Activated T-helper 2 cell treated with anti-CD3 and anti-CD28 coated beads, Interferon-gamma antibody, Interleukin-2, Interleukin-4, amounts not matched to agents 10 μg/mL and 5 μg/mL and 100 μg/mL, durations not matched to agents 14 hours and 24 hours and 36 hours (primary cell): ENCODE results near the gene WDR5. TPM values are rescaled to one million over a fixed set of nuclear protein-coding genes. Genes with fewer than 3 reads are reported as not detected.

Experiments used
- DNase-seq: peaks from one replicate; pipeline ENCODE4 v3.0.0; 2021; ENCODE audit warnings: low spot score
- H3K27ac Mint-ChIP-seq: one replicate; pipeline ENCODE4 v1.8.0; 2021; ENCODE audit warnings: mixed read lengths
- H3K27me3 Mint-ChIP-seq: one replicate; pipeline ENCODE4 v1.8.0; 2021; ENCODE audit warnings: low read depth, mixed read lengths
- H3K36me3 Mint-ChIP-seq: one replicate; pipeline ENCODE4 v1.8.0; 2021; ENCODE audit warnings: low read depth, mixed read lengths
- H3K4me1 Mint-ChIP-seq: one replicate; pipeline ENCODE4 v1.8.0; 2021; ENCODE audit warnings: low read depth, mixed read lengths
- H3K4me3 Mint-ChIP-seq: one replicate; pipeline ENCODE4 v1.8.0; 2021; ENCODE audit warnings: low read depth, mild to moderate bottlenecking, moderate library complexity, mixed read lengths
- H3K9me3 Mint-ChIP-seq: one replicate; pipeline ENCODE4 v1.8.0; 2021; ENCODE audit warnings: mixed read lengths
- intact Hi-C: fragments of 100-400 bp; cut with micrococcal nuclease; formaldehyde crosslinking; loops from one replicate; pipeline ENCODE4 v1.15.1; 2023
- total RNA-seq: library from RNA; stranded (reverse); gene quantifications from 2 replicates; pipeline ENCODE4 v1.2.3, GENCODE V29; 2022

WDR5 gene
- total RNA-seq, 1 donor from 2014 or later: 58.9 TPM

DNA sequence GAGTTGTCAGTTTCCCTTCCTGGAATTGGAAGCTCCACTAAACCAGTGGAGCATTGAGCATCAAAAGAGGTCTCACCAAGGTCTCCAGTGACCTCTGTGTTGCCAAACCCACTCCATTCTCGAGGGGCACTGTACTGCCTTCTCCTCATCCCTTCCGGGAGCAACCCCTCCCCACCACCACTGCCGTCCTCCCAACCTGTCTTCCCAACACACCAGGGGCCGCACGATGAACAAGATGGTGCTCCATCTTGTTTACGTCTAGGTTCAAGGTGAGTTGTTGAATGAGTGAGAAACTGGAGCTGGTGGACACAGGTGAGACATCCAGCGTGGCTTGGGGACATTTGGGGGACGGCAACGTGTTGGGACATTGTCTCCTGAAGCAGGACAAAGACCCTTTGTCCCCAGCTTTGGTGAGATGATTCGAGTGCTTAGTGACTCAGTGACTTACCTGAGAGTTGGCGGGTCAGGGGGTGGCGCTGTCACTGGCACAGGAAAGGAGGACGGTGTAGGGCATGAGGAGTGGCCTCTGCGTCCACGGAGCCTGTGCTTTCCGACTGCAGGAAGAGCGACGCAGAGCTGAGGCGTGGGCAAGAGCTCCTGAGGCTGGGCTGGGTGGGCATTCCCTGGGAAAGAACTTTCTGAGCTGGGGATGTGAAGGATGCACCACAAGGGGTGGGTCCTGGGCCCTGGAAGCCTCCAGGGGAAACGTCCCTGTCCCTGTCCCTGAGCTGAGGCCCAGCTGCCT lies 73.3 kb downstream of the WDR5 start:
- H3K4me3 Mint-ChIP-seq: no peak overlapping the region

More for the DNA sequence above, 73.3 kb downstream of the WDR5 start:
- H3K27me3 Mint-ChIP-seq: peaks cover 7% of the 10 kb centered on the region
- H3K27ac Mint-ChIP-seq: no peak overlapping the region
- intact Hi-C loops: no loop called here
- H3K4me1 Mint-ChIP-seq: no peaks in the 10 kb centered on the region
- no peaks in the 10 kb centered on the region for H3K36me3 Mint-ChIP-seq
- no peak for DNase-seq
- H3K9me3 Mint-ChIP-seq: peaks cover 5% of the 10 kb centered on the region

Other genes starting within 250 kb of the WDR5 start
- 8.6 TPM in 2 replicates for gene VAV2, start 143.8 kb upstream of the WDR5 start, total RNA-seq
- 12.3 and 15.8 TPM in 2 replicates for gene BRD3OS, start 110.6 kb upstream of the WDR5 start, total RNA-seq
- gene BRD3, start 68.1 kb upstream of the WDR5 start, total RNA-seq: 37.4 and 43.3 TPM in 2 replicates
- 44.0 and 58.7 TPM in 2 replicates for gene RNU6ATAC, start 28.5 kb downstream of the WDR5 start, total RNA-seq
- 22.8 and 22.9 TPM in 2 replicates for gene RXRA, start 190.4 kb downstream of the WDR5 start, total RNA-seq